ENCODE measurements around the gene CEPT1.

CEPT1 gene

GRCh38 chr1:111147948-111148347, 7.9 kb downstream of the CEPT1 start:
- no peak for DNase-seq

- no peak for DNase-seq
Observed at GRCh38 chr1:111148376-111148881, 8.4 kb downstream of the CEPT1 start.

GRCh38 chr1:111151838-111152237, 11.8 kb downstream of the CEPT1 start:
- no peak for DNase-seq

- DNase-seq, result no peak
Observed at GRCh38 chr1:111154021-111154999, 14.3 kb downstream of the CEPT1 start.

GRCh38 chr1:111157431-111157830, 17.4 kb downstream of the CEPT1 start:
- no peak for DNase-seq

- DNase-seq, result no peak
Observed at GRCh38 chr1:111161843-111162487, 21.9 kb downstream of the CEPT1 start.

GRCh38 chr1:111162488-111162880, 22.5 kb downstream of the CEPT1 start:
- DNase-seq, result no peak

- no peak for DNase-seq
Observed at GRCh38 chr1:111163363-111163762, 23.3 kb downstream of the CEPT1 start.

- DNase-seq, result no peak
Observed at GRCh38 chr1:111164151-111164550, 24.1 kb downstream of the CEPT1 start.

- no peak for DNase-seq
Observed at GRCh38 chr1:111172463-111172862, 32.4 kb downstream of the CEPT1 start.

- no peak for DNase-seq
Observed at GRCh38 chr1:111174070-111174469, 34.0 kb downstream of the CEPT1 start.

GRCh38 chr1:111175349-111175748, 35.3 kb downstream of the CEPT1 start:
- DNase-seq, result no peak

GRCh38 chr1:111176678-111177077, 36.7 kb downstream of the CEPT1 start:
- DNase-seq, result no peak

- no peak for DNase-seq
Observed at GRCh38 chr1:111179968-111180533, 40.0 kb downstream of the CEPT1 start.

- DNase-seq, result no peak
Observed at GRCh38 chr1:111182052-111182451, 42.0 kb downstream of the CEPT1 start.

- DNase-seq, result no peak
Observed at GRCh38 chr1:111183308-111184069, 43.5 kb downstream of the CEPT1 start.

GRCh38 chr1:111184663-111185062, 44.6 kb downstream of the CEPT1 start:
- DNase-seq, result no peak

- DNase-seq, result no peak
Observed at GRCh38 chr1:111190931-111191451, 51.0 kb downstream of the CEPT1 start.

- no peak for DNase-seq
Observed at GRCh38 chr1:111191496-111191895, 51.5 kb downstream of the CEPT1 start.

GRCh38 chr1:111192074-111192473, 52.1 kb downstream of the CEPT1 start:
- DNase-seq, result no peak

- no peak for DNase-seq
Observed at GRCh38 chr1:111192658-111193519, 52.9 kb downstream of the CEPT1 start.
